ENCODE measurements around the gene ABCG8.
A peak's percentile ranks its signal among the peaks of the same experiment; 100 is the strongest.
"Not testable (repeated sequence)": the region's sequence is repeated elsewhere in the genome, so short reads cannot be mapped to it uniquely, and the experiment has no call there.

The ABCG8 gene

GRCh38 chr2:43906448-43907109 lies 67.8 kb downstream of the ABCG8 start:
- no peak overlapping the region for H2BK120ac ChIP-seq (ENCODE audit: low read depth, low read length)
- no peak for DNase-seq
- no peaks in the 10 kb centered on the region for H3K4me1 ChIP-seq (ENCODE audit: control insufficient read depth, low read depth, low read length)
- no CpG with 5 or more reads among the region's 6 CpGs for WGBS (ENCODE audit: extremely low coverage, insufficient coverage, low lambda C conversion rate)
- H4K5ac ChIP-seq (ENCODE audit: low read length), result no peak overlapping the region
- no peak overlapping the region for H2AK5ac ChIP-seq (ENCODE audit: low read length)
- H3K27me3 ChIP-seq (ENCODE audit: insufficient read depth, low read length, poor library complexity), result no peaks in the 10 kb centered on the region
- H3K18ac ChIP-seq (ENCODE audit: low read length), result no peak overlapping the region
- no peaks in the 10 kb centered on the region for H3K79me2 ChIP-seq (ENCODE audit: control insufficient read depth, insufficient read depth, low read length)
- H3K4ac ChIP-seq (ENCODE audit: low read depth, low read length), result no peak overlapping the region
- no peak overlapping the region for H3K4me2 ChIP-seq (ENCODE audit: low read length)
- no peak overlapping the region for H3K4me3 ChIP-seq (ENCODE audit: low read length)
- H3K79me1 ChIP-seq (ENCODE audit: low read length), result no peaks in the 10 kb centered on the region
- H3K9ac ChIP-seq (ENCODE audit: low read length), result no peak overlapping the region
- H3K27ac ChIP-seq (ENCODE audit: low read depth, low read length), result no peak overlapping the region
- H4K8ac ChIP-seq (ENCODE audit: low read depth, low read length), result no peak overlapping the region
- no peak overlapping the region for H3K23ac ChIP-seq (ENCODE audit: low read length)
- H2BK15ac ChIP-seq (replicated peaks; ENCODE audit: low read depth), result no peak overlapping the region
- no peak overlapping the region for H3K56ac ChIP-seq (ENCODE audit: low read length)
- no peak overlapping the region for H2BK5ac ChIP-seq (ENCODE audit: low read length)
- H3K36me3 ChIP-seq (ENCODE audit: control insufficient read depth, insufficient read depth, low read length), result peaks cover 1% of the 10 kb centered on the region

DNA sequence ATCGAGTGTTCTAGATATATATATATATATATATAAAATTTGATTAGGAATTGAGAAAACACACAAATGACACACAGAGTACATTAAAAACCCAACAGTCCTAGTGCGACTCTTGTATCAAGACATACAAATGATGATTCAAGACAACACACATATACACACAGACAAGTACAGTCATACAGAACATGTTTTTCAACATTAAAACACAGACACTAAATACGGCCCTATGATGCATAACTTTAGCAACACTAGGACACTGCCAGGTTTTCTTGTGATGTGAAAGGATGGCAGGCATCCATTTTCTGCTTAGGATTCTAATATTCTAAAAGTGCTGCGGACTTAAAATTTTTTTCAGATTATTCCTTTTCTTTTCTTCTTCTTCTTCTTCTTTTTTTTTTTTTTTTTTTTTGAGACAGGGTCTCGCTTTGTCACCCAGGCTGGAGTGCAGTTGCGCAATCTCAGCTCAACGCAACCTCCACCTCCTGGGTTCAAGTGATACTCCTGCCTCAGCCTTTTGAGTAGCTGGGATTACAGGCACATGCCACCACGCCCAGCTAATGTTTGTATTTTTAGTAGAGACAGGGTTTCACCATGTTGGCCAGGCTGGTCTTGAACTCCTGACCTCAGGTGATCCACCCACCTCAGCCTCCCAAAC lies 72.5 kb downstream of the ABCG8 start:
- WGBS (ENCODE audit: extremely low coverage, insufficient coverage, low lambda C conversion rate), result no CpG with 5 or more reads among the region's 8 CpGs
- H3K27ac ChIP-seq (ENCODE audit: low read depth, low read length); H3K4me3 ChIP-seq (ENCODE audit: low read length); H4K8ac ChIP-seq (ENCODE audit: low read depth, low read length); H4K5ac ChIP-seq (ENCODE audit: low read length); H3K79me1 ChIP-seq (ENCODE audit: low read length); H3K4me2 ChIP-seq (ENCODE audit: low read length); H2AK5ac ChIP-seq (ENCODE audit: low read length); H3K4me1 ChIP-seq (ENCODE audit: control insufficient read depth, low read depth, low read length); H3K4ac ChIP-seq (ENCODE audit: low read depth, low read length); H2BK5ac ChIP-seq (ENCODE audit: low read length); H3K27me3 ChIP-seq (ENCODE audit: insufficient read depth, low read length, poor library complexity); H3K9ac ChIP-seq (ENCODE audit: low read length); H3K79me2 ChIP-seq (ENCODE audit: control insufficient read depth, insufficient read depth, low read length); H3K23ac ChIP-seq (ENCODE audit: low read length); H2BK15ac ChIP-seq (replicated peaks; ENCODE audit: low read depth); H3K36me3 ChIP-seq (ENCODE audit: control insufficient read depth, insufficient read depth, low read length); H3K56ac ChIP-seq (ENCODE audit: low read length); H3K18ac ChIP-seq (ENCODE audit: low read length); H2BK120ac ChIP-seq (ENCODE audit: low read depth, low read length); DNase-seq: not testable (repeated sequence)

- H4K5ac ChIP-seq (ENCODE audit: low read length), result no peak overlapping the region
- no peak overlapping the region for H2AK5ac ChIP-seq (ENCODE audit: low read length)
- H4K8ac ChIP-seq (ENCODE audit: low read depth, low read length), result no peak overlapping the region
- H3K36me3 ChIP-seq (ENCODE audit: control insufficient read depth, insufficient read depth, low read length), result peaks cover 2% of the 10 kb centered on the region
- no peak for DNase-seq
- H2BK15ac ChIP-seq (replicated peaks; ENCODE audit: low read depth), result no peak overlapping the region
- H3K23ac ChIP-seq (ENCODE audit: low read length), result no peak overlapping the region
- H3K4me3 ChIP-seq (ENCODE audit: low read length), result no peak overlapping the region
- H3K27ac ChIP-seq (ENCODE audit: low read depth, low read length), result no peak overlapping the region
- H3K79me2 ChIP-seq (ENCODE audit: control insufficient read depth, insufficient read depth, low read length), result no peaks in the 10 kb centered on the region
- no peak overlapping the region for H3K56ac ChIP-seq (ENCODE audit: low read length)
- no peak overlapping the region for H3K18ac ChIP-seq (ENCODE audit: low read length)
- H3K79me1 ChIP-seq (ENCODE audit: low read length), result no peaks in the 10 kb centered on the region
- H3K4me2 ChIP-seq (ENCODE audit: low read length), result no peak overlapping the region
- WGBS (ENCODE audit: extremely low coverage, insufficient coverage, low lambda C conversion rate), result no CpG with 5 or more reads among the region's 2 CpGs
- no peaks in the 10 kb centered on the region for H3K27me3 ChIP-seq (ENCODE audit: insufficient read depth, low read length, poor library complexity)
- H3K4ac ChIP-seq (ENCODE audit: low read depth, low read length), result no peak overlapping the region
- no peak overlapping the region for H2BK120ac ChIP-seq (ENCODE audit: low read depth, low read length)
- no peaks in the 10 kb centered on the region for H3K4me1 ChIP-seq (ENCODE audit: control insufficient read depth, low read depth, low read length)
- H2BK5ac ChIP-seq (ENCODE audit: low read length), result no peak overlapping the region
- no peak overlapping the region for H3K9ac ChIP-seq (ENCODE audit: low read length)
Observed at GRCh38 chr2:43924463-43924862, 85.7 kb downstream of the ABCG8 start.

GRCh38 chr2:43925431-43925830 lies 86.7 kb downstream of the ABCG8 start:
- no peak overlapping the region for H4K5ac ChIP-seq (ENCODE audit: low read length)
- H4K8ac ChIP-seq (ENCODE audit: low read depth, low read length), result no peak overlapping the region
- no peak overlapping the region for H3K27ac ChIP-seq (ENCODE audit: low read depth, low read length)
- no peak overlapping the region for H3K4me3 ChIP-seq (ENCODE audit: low read length)
- no peaks in the 10 kb centered on the region for H3K4me1 ChIP-seq (ENCODE audit: control insufficient read depth, low read depth, low read length)
- no peaks in the 10 kb centered on the region for H3K27me3 ChIP-seq (ENCODE audit: insufficient read depth, low read length, poor library complexity)
- no peak overlapping the region for H2BK120ac ChIP-seq (ENCODE audit: low read depth, low read length)
- no peak overlapping the region for H2AK5ac ChIP-seq (ENCODE audit: low read length)
- no peak overlapping the region for H3K18ac ChIP-seq (ENCODE audit: low read length)
- no peak overlapping the region for H3K9ac ChIP-seq (ENCODE audit: low read length)
- H3K79me2 ChIP-seq (ENCODE audit: control insufficient read depth, insufficient read depth, low read length), result no peaks in the 10 kb centered on the region
- H3K4me2 ChIP-seq (ENCODE audit: low read length), result no peak overlapping the region
- H3K79me1 ChIP-seq (ENCODE audit: low read length), result no peaks in the 10 kb centered on the region
- no peak overlapping the region for H3K4ac ChIP-seq (ENCODE audit: low read depth, low read length)
- no peak overlapping the region for H3K56ac ChIP-seq (ENCODE audit: low read length)
- H2BK5ac ChIP-seq (ENCODE audit: low read length), result no peak overlapping the region
- H3K23ac ChIP-seq (ENCODE audit: low read length), result no peak overlapping the region
- no peak overlapping the region for H2BK15ac ChIP-seq (replicated peaks; ENCODE audit: low read depth)
- H3K36me3 ChIP-seq (ENCODE audit: control insufficient read depth, insufficient read depth, low read length), result peaks cover 2% of the 10 kb centered on the region
- DNase-seq, result peak; percentile 86
- no CpG with 5 or more reads among the region's 4 CpGs for WGBS (ENCODE audit: extremely low coverage, insufficient coverage, low lambda C conversion rate)

GRCh38 chr2:43927442-43927841 lies 88.7 kb downstream of the ABCG8 start:
- no peak overlapping the region for H2BK5ac ChIP-seq (ENCODE audit: low read length)
- H3K56ac ChIP-seq (ENCODE audit: low read length), result no peak overlapping the region
- H3K79me1 ChIP-seq (ENCODE audit: low read length), result no peaks in the 10 kb centered on the region
- no CpG with 5 or more reads among the region's 4 CpGs for WGBS (ENCODE audit: extremely low coverage, insufficient coverage, low lambda C conversion rate)
- H3K27me3 ChIP-seq (ENCODE audit: insufficient read depth, low read length, poor library complexity), result no peaks in the 10 kb centered on the region
- H2BK15ac ChIP-seq (replicated peaks; ENCODE audit: low read depth), result no peak overlapping the region
- no peak overlapping the region for H4K5ac ChIP-seq (ENCODE audit: low read length)
- no peak overlapping the region for H2AK5ac ChIP-seq (ENCODE audit: low read length)
- no peak overlapping the region for H3K23ac ChIP-seq (ENCODE audit: low read length)
- H3K4me1 ChIP-seq (ENCODE audit: control insufficient read depth, low read depth, low read length), result no peaks in the 10 kb centered on the region
- H2BK120ac ChIP-seq (ENCODE audit: low read depth, low read length), result no peak overlapping the region
- H3K4me2 ChIP-seq (ENCODE audit: low read length), result no peak overlapping the region
- peaks cover 2% of the 10 kb centered on the region for H3K36me3 ChIP-seq (ENCODE audit: control insufficient read depth, insufficient read depth, low read length)
- DNase-seq, result no peak
- H3K79me2 ChIP-seq (ENCODE audit: control insufficient read depth, insufficient read depth, low read length), result no peaks in the 10 kb centered on the region
- no peak overlapping the region for H3K18ac ChIP-seq (ENCODE audit: low read length)
- H3K4ac ChIP-seq (ENCODE audit: low read depth, low read length), result no peak overlapping the region
- H4K8ac ChIP-seq (ENCODE audit: low read depth, low read length), result no peak overlapping the region
- no peak overlapping the region for H3K4me3 ChIP-seq (ENCODE audit: low read length)
- H3K9ac ChIP-seq (ENCODE audit: low read length), result no peak overlapping the region
- no peak overlapping the region for H3K27ac ChIP-seq (ENCODE audit: low read depth, low read length)

DNA sequence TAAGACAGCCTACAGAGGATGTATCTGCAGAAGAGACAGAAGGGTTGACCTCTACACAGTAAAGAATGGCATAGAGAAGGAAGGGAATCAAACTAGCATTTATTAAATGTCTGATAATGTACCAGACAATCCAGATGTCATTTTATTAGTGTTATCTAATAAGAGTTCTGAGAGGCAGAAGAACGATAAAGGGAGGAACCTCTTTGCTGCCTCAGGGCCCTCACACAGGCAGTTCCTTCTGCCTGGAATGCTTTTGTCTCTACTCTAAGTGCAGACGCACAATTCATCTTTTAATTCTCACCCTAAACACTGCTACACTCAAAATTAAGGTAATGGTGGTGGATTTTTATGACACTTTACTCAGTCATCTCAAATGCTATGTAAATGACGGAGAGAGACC lies 92.5 kb downstream of the ABCG8 start:
- Histone ChIP-seq H3K9ac (ENCODE audit: low read length) (no peak overlapping the region), H3K23ac (ENCODE audit: low read length) (no peak overlapping the region), H2AK5ac (ENCODE audit: low read length) (no peak overlapping the region), H3K79me2 (ENCODE audit: control insufficient read depth, insufficient read depth, low read length) (no peaks in the 10 kb centered on the region), H3K18ac (ENCODE audit: low read length) (no peak overlapping the region), H3K4me2 (ENCODE audit: low read length) (no peak overlapping the region), H3K36me3 (ENCODE audit: control insufficient read depth, insufficient read depth, low read length) (no peaks in the 10 kb centered on the region), H3K4me1 (ENCODE audit: control insufficient read depth, low read depth, low read length) (no peaks in the 10 kb centered on the region), H3K4me3 (ENCODE audit: low read length) (no peak overlapping the region), H3K79me1 (ENCODE audit: low read length) (no peaks in the 10 kb centered on the region), H3K4ac (ENCODE audit: low read depth, low read length) (no peak overlapping the region), H3K56ac (ENCODE audit: low read length) (no peak overlapping the region), H2BK120ac (ENCODE audit: low read depth, low read length) (no peak overlapping the region), H2BK5ac (ENCODE audit: low read length) (no peak overlapping the region), H3K27me3 (ENCODE audit: insufficient read depth, low read length, poor library complexity) (no peaks in the 10 kb centered on the region), H4K5ac (ENCODE audit: low read length) (no peak overlapping the region), H3K27ac (ENCODE audit: low read depth, low read length) (no peak overlapping the region), H2BK15ac (replicated peaks; ENCODE audit: low read depth) (no peak overlapping the region), H4K8ac (ENCODE audit: low read depth, low read length) (no peak overlapping the region)
- no peak for DNase-seq
- no CpG with 5 or more reads among the region's 3 CpGs for WGBS (ENCODE audit: extremely low coverage, insufficient coverage, low lambda C conversion rate)

Measured in mesendoderm (in vitro differentiated cells).